K562 (cell line): ENCODE measurements around the gene OLIG2. TPM values are rescaled to one million over a fixed set of nuclear protein-coding genes. Genes with fewer than 3 reads are reported as not detected.

Source experiments
- ZNF609 ChIP-seq: sonication (generic); formaldehyde crosslinking; IDR thresholded peaks from 2 replicates; pipeline ENCODE4 v1.8.1; 2023; ENCODE audit warnings: missing genetic modification reagents, mild to moderate bottlenecking, borderline replicate concordance
- polyA plus RNA-seq, 8 experiments: library from polyadenylated mRNA; depleted of rRNA in 4 of 8; stranded (reverse) in 5 of 8; unstranded in 3 of 8; fragments of >200 nt; fragmentation: Nextera tagmentation in 2 of 8; fragmentation: Illumina TruSeq in 1 of 8; extraction: Ambion mirVana in 2 of 8; extraction: Trizol in 1 of 8; gene quantifications; 2 replicates each; pipeline versions ENCODE4 v1.2.1 to v1.2.3, GENCODE V29; 2011 to 2014; ENCODE audit warnings: inconsistent platforms in 1 of 8, missing spikeins in 1 of 8
- total RNA-seq, 7 experiments: library from RNA; depleted of rRNA in 6 of 7; stranded (reverse); fragments of >200 nt in 6 of 7; fragmentation: Illumina TruSeq in 2 of 7; extraction: Trizol in 2 of 7; gene quantifications; 2 replicates each; pipeline versions ENCODE4 v1.2.1 to v1.2.3, GENCODE V29; 2011 to 2021; ENCODE audit warnings: low replicate concordance in 1 of 7
- TF ChIP-seq, protein P1 (sequence below): fragments of 250-450 bp; sonication (Bioruptor Pico); IDR thresholded peaks from 2 replicates; pipeline ENCODE4 v1.5.0; 2021; ENCODE audit warnings: mild to moderate bottlenecking, moderate library complexity

OLIG2 gene
- total and polyA plus RNA-seq, 9 of the 15 experiments (the other 6 are each of a cell fraction or from before 2014, with no cell fraction given), result not detected

GRCh38 chr21:32976791-32977190, 48.9 kb upstream of the OLIG2 start (continued):
- TF ChIP-seq ZNF609 (CRISPR knock-in tag), result no peak
- TF ChIP-seq, protein P1, sequence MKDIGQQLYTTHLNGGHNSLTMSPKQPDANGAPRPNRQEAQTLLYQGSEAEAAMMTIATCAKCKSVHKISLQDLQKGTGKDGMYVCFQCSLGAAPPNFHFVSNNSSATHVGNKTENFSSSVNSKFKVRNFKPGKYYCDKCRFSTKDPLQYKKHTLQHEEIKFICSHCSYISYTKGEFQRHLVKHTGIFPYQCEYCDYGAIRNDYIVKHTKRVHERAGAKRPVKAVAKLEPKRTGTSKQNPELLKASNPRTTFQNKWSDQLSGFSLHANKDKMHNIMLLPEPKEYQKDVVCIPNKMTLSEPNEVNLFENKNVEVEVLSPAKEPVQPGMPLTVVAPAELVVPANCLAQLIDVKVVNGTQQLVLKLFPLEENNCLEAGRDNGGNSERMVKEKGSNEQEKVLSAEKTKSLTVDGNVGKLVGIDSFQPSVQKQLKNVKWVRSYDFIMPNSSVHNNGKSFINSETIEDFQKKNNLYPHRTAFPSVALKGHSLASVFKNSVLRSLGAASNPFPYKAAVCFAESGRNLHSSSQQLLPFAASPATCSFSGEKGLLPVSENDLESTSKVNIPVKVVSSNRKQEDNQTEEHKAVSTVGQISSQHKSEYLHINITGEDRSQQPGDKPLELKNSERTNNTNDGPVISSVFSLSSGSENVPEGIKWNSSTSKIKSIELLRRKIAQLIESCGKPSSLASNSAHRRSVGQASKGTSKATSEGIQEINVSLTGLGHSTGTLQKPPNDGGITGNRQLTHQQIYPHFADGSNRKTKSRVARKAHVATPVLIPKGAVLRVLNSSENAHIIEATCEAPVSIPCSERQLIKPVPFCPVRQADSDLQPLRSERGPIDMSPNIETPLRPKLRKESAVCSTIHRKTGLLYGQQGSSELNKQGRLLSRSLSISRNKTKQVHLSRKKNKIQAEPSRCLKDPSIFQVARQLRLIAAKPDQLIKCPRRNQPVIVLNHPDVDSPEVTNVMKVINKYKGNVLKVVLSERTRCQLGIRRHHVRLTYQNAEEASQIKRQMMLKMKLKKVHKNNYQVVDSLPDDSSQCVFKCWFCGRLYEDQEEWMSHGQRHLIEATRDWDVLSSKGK (CRISPR knock-in tag), result no peak
